HG02852 (cell line): ENCODE data around the gene LRRC4C.

Experiments used
- ATAC-seq: cut with Tn5 transposase; IDR thresholded peaks from one replicate; pipeline ENCODE4 v1.9.1; 2021; ENCODE audit warnings: mild to moderate bottlenecking, moderate library complexity; ENCODE audit not compliant: unreplicated experiment

Gene LRRC4C

GRCh38 chr11:41134971-41135370 lies 324.5 kb downstream of the LRRC4C start:
- no peak for ATAC-seq

- ATAC-seq = no peak
These were observed 326.4 kb downstream of the LRRC4C start for GRCh38 chr11:41133023-41133422.

- ATAC-seq = no peak
These were observed 337.9 kb downstream of the LRRC4C start for GRCh38 chr11:41121600-41121999.

- no peak for ATAC-seq
These were observed 340.0 kb downstream of the LRRC4C start for GRCh38 chr11:41119484-41119883.

- no peak for ATAC-seq
These were observed 340.9 kb downstream of the LRRC4C start for GRCh38 chr11:41118521-41118920.

GRCh38 chr11:41116970-41117369 lies 342.5 kb downstream of the LRRC4C start:
- ATAC-seq = no peak

- no peak for ATAC-seq
These were observed 344.4 kb downstream of the LRRC4C start for GRCh38 chr11:41115066-41115465.

GRCh38 chr11:41113160-41113559 lies 346.3 kb downstream of the LRRC4C start:
- no peak for ATAC-seq

- ATAC-seq = no peak
These were observed 348.9 kb downstream of the LRRC4C start for GRCh38 chr11:41110527-41110926.

GRCh38 chr11:41102471-41102870 lies 357.0 kb downstream of the LRRC4C start:
- ATAC-seq = no peak

GRCh38 chr11:41099654-41100053 lies 359.8 kb downstream of the LRRC4C start:
- ATAC-seq = no peak

GRCh38 chr11:41085123-41085522 lies 374.3 kb downstream of the LRRC4C start:
- no peak for ATAC-seq

GRCh38 chr11:41081756-41082285 lies 377.6 kb downstream of the LRRC4C start:
- ATAC-seq = no peak

GRCh38 chr11:41074318-41074717 lies 385.1 kb downstream of the LRRC4C start:
- ATAC-seq = no peak

- ATAC-seq = no peak
These were observed 394.0 kb downstream of the LRRC4C start for GRCh38 chr11:41065432-41065831.

- ATAC-seq = no peak
These were observed 401.3 kb downstream of the LRRC4C start for GRCh38 chr11:41058138-41058537.

GRCh38 chr11:41056892-41057569 lies 402.4 kb downstream of the LRRC4C start:
- no peak for ATAC-seq

- no peak for ATAC-seq
These were observed 405.6 kb downstream of the LRRC4C start for GRCh38 chr11:41053894-41054293.

- no peak for ATAC-seq
These were observed 407.4 kb downstream of the LRRC4C start for GRCh38 chr11:41051919-41052635.

- ATAC-seq = no peak
These were observed 408.7 kb downstream of the LRRC4C start for GRCh38 chr11:41050791-41051190.

- ATAC-seq = no peak
These were observed 412.2 kb downstream of the LRRC4C start for GRCh38 chr11:41047229-41047628.

- ATAC-seq = no peak
These were observed 414.2 kb downstream of the LRRC4C start for GRCh38 chr11:41045266-41045665.
